ENCODE measurements around the gene EXD3.
A peak's percentile ranks its signal among the peaks of the same experiment; 100 is the strongest.

The EXD3 gene

GRCh38 chr9:137316012-137316981, 106.7 kb downstream of the EXD3 start:
- DNase-seq (ENCODE audit: low read depth) = peak; percentile 61
- H3K4me3 ChIP-seq (ENCODE audit: low read depth, low read length) = peak overlapping the region; percentile 48
- TF ChIP-seq CTCF (IDR thresholded peaks at IDR 0.05; ENCODE audit: insufficient read depth, low read depth, low read length, missing control alignments) = no peak

GRCh38 chr9:137315581-137316011, 107.4 kb downstream of the EXD3 start:
- TF ChIP-seq CTCF (IDR thresholded peaks at IDR 0.05; ENCODE audit: insufficient read depth, low read depth, low read length, missing control alignments) = no peak
- no peak for DNase-seq (ENCODE audit: low read depth)
- H3K4me3 ChIP-seq (ENCODE audit: low read depth, low read length) = no peak overlapping the region

- DNase-seq (ENCODE audit: low read depth) = no peak
- no peak for TF ChIP-seq CTCF (IDR thresholded peaks at IDR 0.05; ENCODE audit: insufficient read depth, low read depth, low read length, missing control alignments)
- H3K4me3 ChIP-seq (ENCODE audit: low read depth, low read length) = no peak overlapping the region
Observed at GRCh38 chr9:137314561-137315560, 108.1 kb downstream of the EXD3 start.

- H3K4me3 ChIP-seq (ENCODE audit: low read depth, low read length) = no peak overlapping the region
- TF ChIP-seq CTCF (IDR thresholded peaks at IDR 0.05; ENCODE audit: insufficient read depth, low read depth, low read length, missing control alignments) = no peak
- no peak for DNase-seq (ENCODE audit: low read depth)
Observed at GRCh38 chr9:137313956-137314560, 108.9 kb downstream of the EXD3 start.

GRCh38 chr9:137313326-137313936, 109.5 kb downstream of the EXD3 start:
- no peak overlapping the region for H3K4me3 ChIP-seq (ENCODE audit: low read depth, low read length)
- no peak for DNase-seq (ENCODE audit: low read depth)
- no peak for TF ChIP-seq CTCF (IDR thresholded peaks at IDR 0.05; ENCODE audit: insufficient read depth, low read depth, low read length, missing control alignments)

GRCh38 chr9:137312852-137313325, 110.1 kb downstream of the EXD3 start:
- DNase-seq (ENCODE audit: low read depth) = no peak
- no peak overlapping the region for H3K4me3 ChIP-seq (ENCODE audit: low read depth, low read length)
- no peak for TF ChIP-seq CTCF (IDR thresholded peaks at IDR 0.05; ENCODE audit: insufficient read depth, low read depth, low read length, missing control alignments)

All from GM12865 (cell line).